Activated naive CD4-positive, alpha-beta T cell treated with anti-CD3 and anti-CD28 coated beads for 36 hours (primary cell): Measurements from ENCODE around the gene ADD1. TPM values are rescaled to one million over a fixed set of nuclear protein-coding genes. Genes with fewer than 3 reads are reported as not detected.

Experiments
- CTCF ChIA-PET: fragments of 350-600 bp; sonication (Branson Sonifier 250); formaldehyde crosslinking; loops from one replicate; lab custom pipeline; 2021; ENCODE audit warnings: antibody characterized with exemption; lab: Charles Lee
- DNase-seq: peaks from one replicate; pipeline ENCODE4 v3.0.0-alpha.2; 2020
- H3K27ac Mint-ChIP-seq: one replicate; pipeline ENCODE4 v1.8.0; 2021; ENCODE audit warnings: mild to moderate bottlenecking, mixed read lengths
- H3K27me3 Mint-ChIP-seq: one replicate; pipeline ENCODE4 v1.8.0; 2021; ENCODE audit warnings: low read depth, mixed read lengths
- H3K36me3 Mint-ChIP-seq: one replicate; pipeline ENCODE4 v1.8.0; 2021; ENCODE audit warnings: low read depth, mixed read lengths
- H3K4me1 Mint-ChIP-seq: one replicate; pipeline ENCODE4 v1.8.0; 2021; ENCODE audit warnings: low read depth, mixed read lengths
- H3K4me3 Mint-ChIP-seq: one replicate; pipeline ENCODE4 v1.8.0; 2021; ENCODE audit warnings: mild to moderate bottlenecking, moderate library complexity, mixed read lengths
- H3K9me3 Mint-ChIP-seq: one replicate; pipeline ENCODE4 v1.8.0; 2021; ENCODE audit warnings: mixed read lengths
- intact Hi-C: fragments of 100-400 bp; cut with micrococcal nuclease; formaldehyde crosslinking; loops from one replicate; pipeline ENCODE4 v1.15.1; 2023
- total RNA-seq, 2 experiments: library from RNA; stranded (reverse); gene quantifications; one replicate each; pipeline ENCODE4 v1.2.3, GENCODE V29; 2021

The ADD1 gene
- total RNA-seq, 2 experiments from 2014 or later: 165 TPM

DNA sequence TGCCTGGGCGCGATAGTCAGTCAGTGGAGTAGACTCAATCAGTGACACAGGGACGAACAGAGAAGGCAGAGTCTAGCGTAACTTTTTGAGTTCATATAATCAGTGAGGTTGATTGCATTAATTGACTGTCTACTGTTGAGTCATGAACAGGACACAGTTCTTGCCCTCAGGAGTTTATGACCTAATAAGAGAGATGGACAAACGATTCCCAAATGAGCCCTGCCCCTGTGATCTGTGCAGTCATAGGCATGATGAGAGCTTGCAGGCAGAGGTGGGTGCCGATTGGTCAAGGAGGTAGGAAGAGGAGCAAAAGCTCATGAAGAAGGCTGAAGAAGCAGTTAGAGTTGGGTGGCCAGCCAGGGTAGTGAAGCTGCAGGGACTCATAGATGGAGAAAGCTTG is 57.1 kb downstream of the ADD1 start:
- Mint-ChIP-seq H3K27me3 (no peaks in the 10 kb centered on the region), H3K27ac (peak overlapping the region; percentile 32), H3K4me3 (no peak overlapping the region), H3K4me1 (peaks cover 9% of the 10 kb centered on the region), H3K9me3 (no peaks in the 10 kb centered on the region), H3K36me3 (peaks cover 34% of the 10 kb centered on the region)
- CTCF ChIA-PET: no interaction called here
- intact Hi-C loops: no loop called here
- no peak for DNase-seq

GRCh38 chr4:2901186-2901585 is 57.5 kb downstream of the ADD1 start:
- Mint-ChIP-seq H3K27ac (no peak overlapping the region), H3K27me3 (no peaks in the 10 kb centered on the region), H3K9me3 (no peaks in the 10 kb centered on the region), H3K4me1 (peaks cover 12% of the 10 kb centered on the region), H3K36me3 (peaks cover 34% of the 10 kb centered on the region), H3K4me3 (no peak overlapping the region)
- no peak for DNase-seq
- CTCF ChIA-PET: no interaction called here
- intact Hi-C loops: no loop called here

GRCh38 chr4:2902126-2902525 is 58.5 kb downstream of the ADD1 start:
- no peaks in the 10 kb centered on the region for H3K27me3 Mint-ChIP-seq
- peaks cover 31% of the 10 kb centered on the region for H3K36me3 Mint-ChIP-seq
- peaks cover 20% of the 10 kb centered on the region for H3K4me1 Mint-ChIP-seq
- H3K4me3 Mint-ChIP-seq: no peak overlapping the region
- no peaks in the 10 kb centered on the region for H3K9me3 Mint-ChIP-seq
- no peak for DNase-seq
- no peak overlapping the region for H3K27ac Mint-ChIP-seq
- CTCF ChIA-PET: no interaction called here
- intact Hi-C loops: no loop called here

- Mint-ChIP-seq H3K27me3 (no peaks in the 10 kb centered on the region), H3K36me3 (peaks cover 33% of the 10 kb centered on the region), H3K4me1 (peaks cover 22% of the 10 kb centered on the region), H3K27ac (no peak overlapping the region), H3K9me3 (no peaks in the 10 kb centered on the region), H3K4me3 (no peak overlapping the region)
- CTCF ChIA-PET: interaction anchor here (1.9 kb wide), 1 partner anchor 142 kb away, joined by 5 read pairs; no protein-coding TSS in a partner anchor
- DNase-seq: no peak
- intact Hi-C loops: no loop called here
Observed at GRCh38 chr4:2905544-2905943, 61.9 kb downstream of the ADD1 start.

- DNase-seq: no peak
- H3K9me3 Mint-ChIP-seq: no peaks in the 10 kb centered on the region
- intact Hi-C loops: no loop called here
- no peak overlapping the region for H3K4me3 Mint-ChIP-seq
- peak overlapping the region; percentile 72 for H3K27ac Mint-ChIP-seq
- peaks cover 22% of the 10 kb centered on the region for H3K4me1 Mint-ChIP-seq
- no peaks in the 10 kb centered on the region for H3K27me3 Mint-ChIP-seq
- CTCF ChIA-PET: interaction anchor here (1.9 kb wide), 1 partner anchor 143 kb away, joined by 5 read pairs; no protein-coding TSS in a partner anchor
- H3K36me3 Mint-ChIP-seq: peaks cover 30% of the 10 kb centered on the region
Observed at GRCh38 chr4:2906218-2906617, 62.6 kb downstream of the ADD1 start.

GRCh38 chr4:2907226-2907625 is 63.6 kb downstream of the ADD1 start:
- no peak for DNase-seq
- no peak overlapping the region for H3K27ac Mint-ChIP-seq
- intact Hi-C loops: no loop called here
- CTCF ChIA-PET: no interaction called here
- no peak overlapping the region for H3K4me3 Mint-ChIP-seq
- no peaks in the 10 kb centered on the region for H3K27me3 Mint-ChIP-seq
- peaks cover 22% of the 10 kb centered on the region for H3K4me1 Mint-ChIP-seq
- H3K9me3 Mint-ChIP-seq: no peaks in the 10 kb centered on the region
- H3K36me3 Mint-ChIP-seq: peaks cover 30% of the 10 kb centered on the region

DNA sequence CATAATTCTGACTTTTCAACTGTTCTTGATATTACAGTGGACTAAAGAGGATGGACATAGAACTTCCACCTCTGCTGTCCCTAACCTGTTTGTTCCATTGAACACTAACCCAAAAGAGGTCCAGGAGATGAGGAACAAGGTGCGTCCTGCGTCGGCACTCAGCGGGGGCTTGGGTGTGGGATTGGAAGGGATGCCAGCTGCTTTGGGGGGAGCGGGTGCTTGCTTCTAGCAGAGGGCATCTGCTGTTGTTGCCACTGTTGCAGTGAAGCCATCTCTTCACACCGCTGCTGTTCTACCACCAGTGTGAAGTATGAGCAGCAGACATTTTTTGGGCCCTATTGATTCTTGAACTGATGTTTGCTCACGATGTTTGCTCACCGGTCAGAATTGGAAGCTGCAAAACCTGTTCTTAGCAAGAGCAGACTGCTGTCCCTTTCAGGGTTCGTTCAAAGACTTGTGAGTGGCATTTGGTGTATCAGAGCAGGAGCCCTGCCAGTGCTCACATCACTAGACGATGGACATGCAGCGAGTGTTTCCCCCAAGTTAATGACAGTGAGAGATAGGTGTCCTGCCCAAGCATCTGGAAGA is 64.2 kb downstream of the ADD1 start:
- no peak for DNase-seq
- Mint-ChIP-seq H3K27ac (no peak overlapping the region), H3K36me3 (peaks cover 30% of the 10 kb centered on the region), H3K4me3 (no peak overlapping the region), H3K4me1 (peaks cover 22% of the 10 kb centered on the region), H3K9me3 (no peaks in the 10 kb centered on the region), H3K27me3 (no peaks in the 10 kb centered on the region)
- intact Hi-C loops: no loop called here
- CTCF ChIA-PET: no interaction called here

DNA sequence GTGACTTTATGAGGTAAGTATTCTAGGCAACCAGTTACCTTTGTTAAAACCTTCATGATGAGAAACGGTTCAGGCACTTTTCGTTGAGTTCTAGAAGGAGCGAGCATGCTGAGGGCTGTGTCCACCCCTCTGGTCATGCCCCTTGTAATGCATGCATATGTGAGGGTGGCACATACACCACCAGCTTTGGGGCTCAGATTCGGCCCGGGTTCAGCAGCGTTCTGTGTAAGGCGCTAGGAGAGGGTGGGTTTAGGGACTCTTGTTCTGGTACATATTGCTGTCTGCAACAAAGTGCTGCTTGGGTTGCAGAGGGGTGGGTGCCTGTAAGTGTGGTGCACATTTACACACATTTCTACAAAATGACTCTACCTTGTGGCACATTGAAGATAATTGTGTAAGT is 65.0 kb downstream of the ADD1 start:
- CTCF ChIA-PET: no interaction called here
- intact Hi-C loops: no loop called here
- Mint-ChIP-seq H3K27ac (no peak overlapping the region), H3K4me1 (peaks cover 22% of the 10 kb centered on the region), H3K9me3 (no peaks in the 10 kb centered on the region), H3K4me3 (no peak overlapping the region), H3K27me3 (no peaks in the 10 kb centered on the region), H3K36me3 (peaks cover 26% of the 10 kb centered on the region)
- no peak for DNase-seq

DNA sequence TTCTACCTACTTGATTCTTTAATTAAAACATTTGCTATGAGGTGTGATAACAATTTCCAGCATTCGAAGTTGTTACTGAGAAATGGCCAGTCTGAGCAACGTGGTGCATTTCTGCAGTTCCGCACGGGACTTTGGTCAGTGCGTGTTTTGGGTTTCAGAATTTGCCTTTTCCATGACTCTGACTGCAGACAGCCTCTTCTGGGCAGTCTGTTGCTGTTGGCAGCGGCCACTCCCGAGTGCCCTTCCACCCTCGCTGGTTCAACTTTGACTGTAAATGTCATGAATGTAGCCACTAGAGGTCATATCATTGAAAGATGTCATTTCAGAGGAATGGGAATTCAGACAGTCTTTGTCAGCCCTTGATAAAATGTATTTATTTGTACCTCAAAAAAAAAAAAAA is 65.9 kb downstream of the ADD1 start:
- no peaks in the 10 kb centered on the region for H3K27me3 Mint-ChIP-seq
- no peaks in the 10 kb centered on the region for H3K9me3 Mint-ChIP-seq
- peaks cover 24% of the 10 kb centered on the region for H3K36me3 Mint-ChIP-seq
- H3K4me1 Mint-ChIP-seq: peaks cover 23% of the 10 kb centered on the region
- H3K27ac Mint-ChIP-seq: no peak overlapping the region
- H3K4me3 Mint-ChIP-seq: no peak overlapping the region
- intact Hi-C loops: no loop called here
- DNase-seq: no peak
- CTCF ChIA-PET: no interaction called here

DNA sequence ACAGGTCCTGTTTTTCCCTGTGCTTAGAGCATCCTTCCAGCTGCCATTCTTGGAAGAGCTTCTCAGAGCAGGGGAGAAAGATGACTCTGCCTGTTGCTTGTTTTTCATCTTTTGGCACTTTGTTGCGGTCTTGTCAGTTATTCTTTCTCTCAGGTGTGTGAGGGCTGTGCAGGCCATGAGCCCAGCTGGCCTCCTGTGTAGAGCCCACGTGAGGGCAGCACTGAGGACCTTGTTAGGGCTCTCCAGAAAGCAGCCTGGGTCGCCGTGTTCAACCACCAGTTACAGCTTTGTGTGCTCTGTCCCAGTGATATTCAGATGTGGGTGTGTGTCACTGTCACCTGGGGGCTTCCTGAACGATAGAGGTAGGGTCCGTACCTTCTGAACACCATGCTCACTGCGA is 66.8 kb downstream of the ADD1 start:
- intact Hi-C loops: no loop called here
- H3K4me1 Mint-ChIP-seq: peaks cover 21% of the 10 kb centered on the region

DNA sequence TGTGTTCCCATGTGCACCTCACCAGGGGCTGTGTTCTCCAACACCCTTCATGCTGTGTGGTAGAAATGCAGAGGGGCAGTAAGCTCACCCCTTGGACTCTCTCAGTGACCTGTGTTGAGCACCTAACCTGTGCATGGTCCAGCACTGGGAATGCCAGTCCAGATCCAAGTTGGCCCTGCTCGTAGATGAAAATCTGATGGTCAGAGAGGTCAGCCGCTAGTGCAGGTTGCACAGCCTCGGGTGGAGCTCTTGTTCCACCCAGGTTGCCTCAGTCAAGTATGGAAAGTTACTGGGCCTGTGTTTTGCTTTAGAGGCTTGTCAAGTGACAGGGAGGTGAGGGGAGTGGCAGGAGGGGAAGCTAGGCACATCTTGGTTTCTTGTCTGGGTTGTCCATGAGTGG is 68.2 kb downstream of the ADD1 start:
- Mint-ChIP-seq H3K27me3 (no peaks in the 10 kb centered on the region), H3K27ac (no peak overlapping the region), H3K4me3 (no peak overlapping the region), H3K9me3 (no peaks in the 10 kb centered on the region), H3K4me1 (peaks cover 8% of the 10 kb centered on the region), H3K36me3 (peaks cover 37% of the 10 kb centered on the region)
- DNase-seq: no peak
- intact Hi-C loops: no loop called here
- CTCF ChIA-PET: no interaction called here

More for the DNA sequence above, 66.8 kb downstream of the ADD1 start:
- no peak for DNase-seq
- H3K4me3 Mint-ChIP-seq: no peak overlapping the region
- CTCF ChIA-PET: no interaction called here
- peaks cover 27% of the 10 kb centered on the region for H3K36me3 Mint-ChIP-seq
- H3K9me3 Mint-ChIP-seq: no peaks in the 10 kb centered on the region
- no peaks in the 10 kb centered on the region for H3K27me3 Mint-ChIP-seq
- no peak overlapping the region for H3K27ac Mint-ChIP-seq

GRCh38 chr4:2913168-2913567 is 69.5 kb downstream of the ADD1 start:
- no peak for DNase-seq
- intact Hi-C loops: no loop called here
- no peaks in the 10 kb centered on the region for H3K27me3 Mint-ChIP-seq
- no peak overlapping the region for H3K27ac Mint-ChIP-seq
- H3K36me3 Mint-ChIP-seq: peaks cover 42% of the 10 kb centered on the region
- no peak overlapping the region for H3K4me3 Mint-ChIP-seq
- peaks cover 15% of the 10 kb centered on the region for H3K4me1 Mint-ChIP-seq
- no peaks in the 10 kb centered on the region for H3K9me3 Mint-ChIP-seq
- CTCF ChIA-PET: no interaction called here

DNA sequence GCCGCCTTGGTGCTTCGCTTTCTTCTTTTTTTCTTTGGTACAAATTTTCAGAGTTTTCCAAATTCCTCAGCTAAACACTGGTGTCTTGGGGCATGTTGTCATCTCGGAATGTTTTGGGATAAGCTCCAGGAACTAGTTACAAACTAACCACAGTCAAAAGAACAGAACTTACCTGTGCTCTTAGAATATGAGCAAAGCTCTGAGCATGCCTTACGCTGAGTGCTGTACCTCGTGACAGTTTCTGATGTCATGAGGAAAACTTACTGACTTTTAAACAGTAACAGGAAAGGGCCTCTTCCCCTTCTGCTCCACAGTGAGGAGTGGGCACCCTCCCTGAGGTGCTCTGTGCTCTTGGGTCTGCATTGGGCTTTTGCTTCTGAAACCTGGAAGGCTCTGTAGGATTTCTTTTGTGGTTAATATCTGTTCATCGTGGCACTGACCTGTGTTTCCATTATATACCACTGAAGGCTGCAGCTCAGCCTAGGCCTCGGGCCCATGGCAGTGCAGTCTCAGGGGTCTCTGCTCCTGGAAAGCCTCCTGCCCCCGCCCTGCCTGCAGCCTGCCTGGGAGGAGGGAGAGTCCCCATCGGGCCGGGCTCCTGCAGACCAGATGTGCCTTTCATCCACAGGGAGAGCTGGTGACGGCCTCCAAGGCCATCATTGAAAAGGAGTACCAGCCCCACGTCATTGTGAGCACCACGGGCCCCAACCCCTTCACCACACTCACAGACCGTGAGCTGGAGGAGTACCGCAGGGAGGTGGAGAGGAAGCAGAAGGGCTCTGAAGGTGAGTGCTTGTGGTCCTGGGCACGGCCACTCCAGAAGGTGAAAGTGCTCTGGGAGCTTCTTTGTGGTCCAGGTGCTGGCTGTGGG is 70.8 kb downstream of the ADD1 start:
- peaks cover 43% of the 10 kb centered on the region for H3K36me3 Mint-ChIP-seq
- intact Hi-C loops: no loop called here
- no peak for DNase-seq
- no peaks in the 10 kb centered on the region for H3K9me3 Mint-ChIP-seq
- H3K4me3 Mint-ChIP-seq: no peak overlapping the region
- no peak overlapping the region for H3K27ac Mint-ChIP-seq
- CTCF ChIA-PET: interaction anchor here (0.7 kb wide), 1 partner anchor 101 kb away, joined by 3 read pairs; no protein-coding TSS in a partner anchor
- peaks cover 21% of the 10 kb centered on the region for H3K4me1 Mint-ChIP-seq
- H3K27me3 Mint-ChIP-seq: no peaks in the 10 kb centered on the region
